ENCODE measurements around the gene CIAPIN1.
A peak's percentile ranks its signal among the peaks of the same experiment; 100 is the strongest.

The CIAPIN1 gene

GRCh38 chr16:57447186-57447962, at the start of gene CIAPIN1, which contains the start of gene COQ9:
Gene CIAPIN1, minus strand, starts transcription at chr16:57447385. Its CDS starts 6,457 bp downstream, at chr16:57440928.
Gene COQ9, plus strand, starts transcription at chr16:57447479. Its CDS starts 27 bp downstream, at chr16:57447506.
- DNase-seq, result peak; percentile 97

- DNase-seq, result no peak
These were observed 46.6 kb upstream of the CIAPIN1 start for GRCh38 chr16:57493767-57494166.

- no peak for DNase-seq
These were observed 42.0 kb upstream of the CIAPIN1 start for GRCh38 chr16:57489229-57489628.

GRCh38 chr16:57486858-57487834, 40.0 kb upstream of the CIAPIN1 start:
- DNase-seq, result no peak

GRCh38 chr16:57485916-57486857, 39.0 kb upstream of the CIAPIN1 start, which contains the start of gene DOK4:
Gene DOK4, minus strand, starts transcription at chr16:57486493. Its CDS starts 6,986 bp downstream, at chr16:57479507.
- DNase-seq, result peak; percentile 89

- no peak for DNase-seq
These were observed 38.1 kb upstream of the CIAPIN1 start for GRCh38 chr16:57485091-57485915.

- no peak for DNase-seq
These were observed 37.4 kb upstream of the CIAPIN1 start for GRCh38 chr16:57484515-57485005.

- DNase-seq, result no peak
These were observed 36.7 kb upstream of the CIAPIN1 start for GRCh38 chr16:57483725-57484514.

- DNase-seq, result no peak
These were observed 35.8 kb upstream of the CIAPIN1 start for GRCh38 chr16:57482845-57483545.

- DNase-seq, result no peak
These were observed 34.2 kb upstream of the CIAPIN1 start for GRCh38 chr16:57481421-57481820.

- DNase-seq, result no peak
These were observed 33.6 kb upstream of the CIAPIN1 start for GRCh38 chr16:57480754-57481230.

- DNase-seq, result no peak
These were observed 33.0 kb upstream of the CIAPIN1 start for GRCh38 chr16:57479976-57480753.

GRCh38 chr16:57479205-57479975, 32.2 kb upstream of the CIAPIN1 start:
- DNase-seq, result no peak

GRCh38 chr16:57478396-57479204, 31.4 kb upstream of the CIAPIN1 start:
- no peak for DNase-seq

- DNase-seq, result no peak
These were observed 30.5 kb upstream of the CIAPIN1 start for GRCh38 chr16:57477531-57478202.

Measured in hematopoietic multipotent progenitor cell treated with erythropoietin and hydrocortisone succinate and interleukin-3 and kit ligand, for 6 days (in vitro differentiated cells).